Stimulated activated CD8-positive, alpha-beta memory T cell treated with anti-CD3 and anti-CD28 coated beads, Interleukin-15, amount 100 ng/mL, for 24 hours (primary cell): ENCODE results near the gene ERV3-1.
"Not testable (repeated sequence)": the region's sequence is repeated elsewhere in the genome, so short reads cannot be mapped to it uniquely, and the experiment has no call there.

Experiments used
- DNase-seq: peaks from one replicate; pipeline ENCODE4 v3.0.0-alpha.2; 2020; ENCODE audit warnings: low read depth

The ERV3-1 gene, protein sequence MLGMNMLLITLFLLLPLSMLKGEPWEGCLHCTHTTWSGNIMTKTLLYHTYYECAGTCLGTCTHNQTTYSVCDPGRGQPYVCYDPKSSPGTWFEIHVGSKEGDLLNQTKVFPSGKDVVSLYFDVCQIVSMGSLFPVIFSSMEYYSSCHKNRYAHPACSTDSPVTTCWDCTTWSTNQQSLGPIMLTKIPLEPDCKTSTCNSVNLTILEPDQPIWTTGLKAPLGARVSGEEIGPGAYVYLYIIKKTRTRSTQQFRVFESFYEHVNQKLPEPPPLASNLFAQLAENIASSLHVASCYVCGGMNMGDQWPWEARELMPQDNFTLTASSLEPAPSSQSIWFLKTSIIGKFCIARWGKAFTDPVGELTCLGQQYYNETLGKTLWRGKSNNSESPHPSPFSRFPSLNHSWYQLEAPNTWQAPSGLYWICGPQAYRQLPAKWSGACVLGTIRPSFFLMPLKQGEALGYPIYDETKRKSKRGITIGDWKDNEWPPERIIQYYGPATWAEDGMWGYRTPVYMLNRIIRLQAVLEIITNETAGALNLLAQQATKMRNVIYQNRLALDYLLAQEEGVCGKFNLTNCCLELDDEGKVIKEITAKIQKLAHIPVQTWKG

DNA sequence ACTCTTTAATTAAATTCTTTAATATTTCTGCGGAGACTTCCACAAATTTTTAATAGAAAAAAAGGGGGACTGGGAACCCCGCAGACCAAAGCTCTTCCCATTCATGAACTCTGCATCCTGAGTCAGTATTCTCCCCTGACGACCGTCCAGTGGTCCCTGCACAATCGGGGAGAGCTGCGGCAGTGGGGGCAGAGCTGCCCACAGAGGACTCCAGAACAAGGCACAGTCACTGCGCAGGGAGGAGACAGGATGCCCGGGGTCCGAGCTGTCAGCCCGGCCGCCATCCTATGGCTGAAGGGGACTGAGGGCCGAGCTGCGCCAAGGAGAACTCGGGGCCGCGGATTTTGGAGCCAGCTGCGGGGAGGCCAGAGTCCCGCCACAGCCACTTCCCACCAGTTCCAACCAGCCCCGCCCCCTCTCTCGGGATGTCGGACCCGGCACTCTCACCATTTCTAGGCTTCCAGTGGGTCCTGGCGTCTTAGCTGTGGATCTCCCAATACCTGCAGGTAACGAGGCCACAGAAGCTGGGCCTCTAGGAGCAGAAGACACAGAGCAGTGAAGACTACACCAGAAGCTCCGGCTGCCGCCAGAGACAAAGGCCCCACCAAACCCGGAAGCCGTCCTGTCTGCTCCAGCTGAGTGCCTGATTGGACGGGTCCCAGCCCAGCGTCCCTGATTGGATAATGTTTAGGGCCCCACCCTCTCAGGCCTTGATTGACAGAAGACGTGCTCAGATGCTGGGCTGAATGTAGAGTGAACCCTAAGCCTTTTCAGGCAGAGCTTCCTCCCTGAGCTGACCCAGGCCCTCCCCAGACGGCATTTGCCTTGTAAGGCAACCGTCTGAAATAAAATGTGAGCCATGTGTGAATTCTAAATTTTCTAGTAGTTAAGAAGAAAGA is at the start of gene ERV3-1:
Gene ERV3-1 (minus strand): TSS at position 594 of the 899 bp plus-strand sequence. CDS start 13,661 bp downstream, outside the sequence.
- DNase-seq, result peak; percentile 59

DNA sequence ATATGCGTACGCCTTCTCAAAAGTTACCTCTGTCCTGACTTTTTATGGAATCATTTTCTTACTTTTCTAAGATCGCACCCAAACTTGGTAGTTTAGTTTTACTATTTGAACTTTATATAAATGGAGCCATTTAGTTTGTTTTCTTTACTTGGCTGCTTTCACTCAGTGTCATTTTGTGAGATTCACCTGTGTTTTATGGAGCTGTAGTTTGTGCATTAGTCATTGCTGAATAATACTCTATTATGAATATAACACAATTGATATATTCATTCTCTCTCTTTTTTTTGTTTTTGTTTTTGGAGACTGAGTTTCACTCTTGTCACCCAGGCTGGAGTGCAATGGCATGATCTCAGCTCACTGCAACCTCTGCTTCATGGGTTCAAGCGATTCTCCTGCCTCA is 49.3 kb upstream of the ERV3-1 start:
- not testable (repeated sequence) for DNase-seq

DNA sequence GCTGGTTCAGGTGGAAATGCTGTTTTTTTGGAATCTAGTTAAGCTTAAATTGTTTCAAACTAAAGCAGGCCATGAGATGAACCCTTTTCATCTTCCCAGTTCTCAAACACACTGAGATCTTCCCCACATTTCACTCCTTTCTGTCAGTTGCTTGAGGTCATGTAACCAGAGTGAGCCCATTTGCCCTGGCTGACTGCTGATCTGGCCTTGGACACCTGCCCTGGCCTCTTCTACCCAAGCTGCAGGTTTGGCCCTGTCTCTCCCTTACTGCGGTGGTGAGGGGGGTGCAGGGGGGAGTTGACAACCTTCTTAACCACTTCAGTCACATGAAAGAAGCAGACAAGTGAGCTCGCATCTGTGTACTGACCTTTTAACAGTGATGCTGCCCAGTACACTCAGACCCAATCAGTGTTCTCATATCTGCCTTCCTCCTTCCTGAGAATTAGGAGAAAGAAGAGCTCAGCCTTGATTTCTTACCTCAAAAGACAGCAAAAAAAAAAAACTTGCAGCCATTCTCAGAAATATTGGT is 48.0 kb upstream of the ERV3-1 start:
- not testable (repeated sequence) for DNase-seq

DNA sequence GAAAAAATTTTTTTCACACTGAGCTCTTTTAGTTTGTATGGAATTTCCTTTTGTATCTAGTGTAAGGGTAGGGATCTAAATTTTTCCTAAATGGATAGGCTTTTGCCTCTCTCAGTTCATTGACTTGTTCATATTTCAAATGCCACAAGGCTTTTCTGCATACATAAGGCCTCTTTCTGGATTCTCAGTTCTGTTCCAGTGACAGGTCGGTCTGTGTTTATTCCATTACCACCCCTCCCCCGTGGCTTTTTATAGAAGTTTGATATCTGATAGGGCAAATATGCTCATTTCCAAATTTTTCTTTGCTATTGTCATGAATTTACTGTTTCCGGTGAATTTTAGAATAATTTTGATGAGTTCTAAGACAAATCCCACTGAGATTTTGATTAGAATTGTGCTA is 45.2 kb upstream of the ERV3-1 start:
- DNase-seq, result not testable (repeated sequence)

DNA sequence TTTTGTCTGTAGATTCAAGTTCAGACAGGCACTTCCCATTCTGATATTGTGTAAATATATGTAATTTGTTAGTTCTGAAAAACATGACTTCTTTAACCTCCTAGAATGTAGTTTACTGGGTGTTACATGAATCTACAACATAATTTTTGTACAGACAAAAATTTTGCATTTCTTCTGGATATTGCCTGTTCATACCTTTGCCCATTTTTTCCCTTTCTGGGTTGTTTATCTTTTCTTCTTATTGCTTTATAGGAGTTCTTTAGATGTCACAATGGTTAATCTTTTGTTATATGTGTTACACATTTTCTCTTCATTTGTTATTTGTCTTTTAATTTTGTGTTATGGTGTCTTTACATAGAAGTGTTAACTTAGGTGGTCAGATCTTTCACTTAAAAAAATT is 44.7 kb upstream of the ERV3-1 start:
- not testable (repeated sequence) for DNase-seq

DNA sequence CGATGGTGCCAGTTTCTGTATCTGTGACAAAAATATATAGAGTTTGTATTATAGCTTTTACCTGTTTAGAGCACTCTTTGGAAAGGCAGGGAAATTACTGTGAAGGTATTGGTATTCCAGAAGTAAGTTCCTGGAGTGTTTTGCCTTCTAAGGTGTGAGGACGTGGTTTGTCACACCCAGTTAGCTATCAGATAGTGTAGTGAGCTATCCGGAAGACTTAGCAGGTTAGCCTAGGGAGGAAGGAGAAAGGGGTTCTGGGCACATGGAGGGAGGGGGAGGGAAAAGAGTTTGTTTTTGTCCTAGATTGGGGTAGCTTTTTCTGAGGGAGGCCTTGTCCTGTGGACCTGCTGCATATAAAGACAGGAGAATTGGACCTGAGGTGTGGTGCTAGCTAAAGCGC is 39.8 kb upstream of the ERV3-1 start:
- DNase-seq, result not testable (repeated sequence)

DNA sequence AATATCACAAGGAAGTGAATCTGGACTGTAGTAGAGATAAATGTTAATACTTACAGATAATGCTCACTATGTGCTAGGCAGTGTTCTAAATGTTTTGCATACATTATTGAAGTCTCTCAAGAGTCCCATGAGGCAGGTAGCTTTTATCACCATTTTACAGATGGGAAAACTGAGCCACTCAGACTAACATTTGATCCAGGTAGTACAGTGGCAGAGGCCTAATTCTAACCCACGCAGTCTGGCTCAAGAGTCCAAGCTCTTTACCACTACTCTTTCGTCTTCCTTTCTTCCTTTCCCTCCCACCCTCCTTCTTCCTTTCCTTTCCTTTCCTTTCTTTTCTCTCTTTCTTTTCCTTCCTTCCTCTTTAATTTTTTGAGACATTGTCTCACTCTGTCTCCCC is 39.1 kb upstream of the ERV3-1 start:
- not testable (repeated sequence) for DNase-seq

DNA sequence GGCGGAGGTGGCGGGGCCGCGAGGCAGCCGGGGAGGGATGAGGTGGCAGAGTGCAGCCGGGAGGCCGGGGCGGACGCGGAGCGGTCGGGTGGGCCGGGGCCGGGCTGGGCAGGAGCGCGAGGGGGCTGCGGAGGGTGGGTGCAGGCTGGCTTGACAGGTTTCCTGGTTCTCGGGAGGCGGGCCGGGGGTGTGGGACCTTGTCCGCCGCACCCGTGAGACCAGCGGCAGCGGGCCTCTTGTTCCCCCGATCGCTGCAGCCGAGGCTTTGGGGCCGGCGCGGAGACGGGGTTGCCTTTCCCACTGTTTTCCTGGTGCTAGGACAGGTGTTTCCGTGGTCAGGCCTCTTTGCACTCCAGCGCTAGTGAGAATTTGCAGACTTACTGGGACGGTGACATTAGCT is 32.3 kb upstream of the ERV3-1 start:
- peak; percentile 15 for DNase-seq

DNA sequence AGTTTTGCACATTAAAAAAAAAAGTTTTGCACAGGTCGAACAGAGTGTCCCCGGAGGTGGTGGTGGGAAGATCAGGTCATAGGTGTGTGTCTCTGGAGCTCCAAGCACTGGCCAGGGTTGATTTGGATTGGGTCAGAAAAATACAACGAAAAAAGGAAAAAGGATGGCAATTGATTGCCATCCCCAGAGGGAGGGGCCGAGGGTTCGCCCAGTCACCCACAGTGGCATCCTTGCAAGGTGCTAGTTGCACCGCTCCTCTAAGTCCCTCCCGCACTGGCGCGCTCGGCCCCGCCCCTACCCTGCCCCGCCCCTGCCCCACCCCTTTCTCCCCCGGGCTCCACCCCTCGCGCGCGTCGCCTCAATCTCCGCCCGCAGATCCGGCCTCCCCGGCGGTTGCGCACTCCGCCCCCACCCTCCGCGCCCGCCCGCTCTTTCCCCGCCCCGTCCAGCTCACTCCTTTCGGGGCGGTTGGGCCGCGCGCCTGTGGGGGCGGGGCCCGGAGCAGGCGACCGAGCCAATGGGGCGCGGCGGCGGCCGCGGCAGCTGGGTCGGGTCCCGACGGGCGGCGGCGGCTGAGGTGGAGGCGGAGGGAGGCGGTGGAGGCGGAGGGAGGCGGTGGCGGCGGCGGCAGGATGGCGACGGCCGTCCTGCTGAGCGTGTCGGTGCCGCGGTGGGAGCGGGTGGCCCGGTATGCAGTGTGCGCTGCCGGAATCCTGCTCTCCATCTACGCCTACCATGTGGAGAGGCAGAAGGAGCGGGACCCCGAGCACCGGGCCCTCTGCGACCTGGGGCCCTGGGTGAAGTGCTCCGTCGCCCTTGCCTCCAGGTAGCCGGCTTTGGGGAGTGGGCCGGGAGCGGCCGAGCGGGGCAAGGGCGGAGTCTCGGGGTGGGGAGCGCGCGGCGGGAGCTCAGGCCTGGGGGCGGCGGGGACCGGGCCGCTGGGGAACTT is 31.5 kb upstream of the ERV3-1 start:
- peak; percentile 77 for DNase-seq

DNA sequence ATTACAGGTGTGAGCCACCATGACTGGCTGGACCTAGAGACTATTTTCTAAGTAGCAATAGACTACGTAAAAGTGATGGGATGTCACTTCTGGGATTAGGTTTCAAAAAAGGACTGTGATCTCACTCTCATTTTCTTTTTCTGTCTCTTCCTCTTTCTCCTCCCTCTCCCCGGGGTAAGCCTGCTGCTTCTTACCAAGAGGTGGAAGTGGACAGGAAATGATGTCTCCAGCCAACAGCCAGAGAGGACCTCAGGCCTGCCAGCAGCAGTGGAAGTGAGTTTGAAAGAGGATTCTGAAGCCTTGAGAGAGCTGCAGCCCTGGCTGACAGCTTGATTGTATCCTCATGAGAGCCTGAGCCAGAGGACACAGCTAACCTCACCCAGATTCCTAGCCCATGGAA is 30.0 kb upstream of the ERV3-1 start:
- DNase-seq, result not testable (repeated sequence)

DNA sequence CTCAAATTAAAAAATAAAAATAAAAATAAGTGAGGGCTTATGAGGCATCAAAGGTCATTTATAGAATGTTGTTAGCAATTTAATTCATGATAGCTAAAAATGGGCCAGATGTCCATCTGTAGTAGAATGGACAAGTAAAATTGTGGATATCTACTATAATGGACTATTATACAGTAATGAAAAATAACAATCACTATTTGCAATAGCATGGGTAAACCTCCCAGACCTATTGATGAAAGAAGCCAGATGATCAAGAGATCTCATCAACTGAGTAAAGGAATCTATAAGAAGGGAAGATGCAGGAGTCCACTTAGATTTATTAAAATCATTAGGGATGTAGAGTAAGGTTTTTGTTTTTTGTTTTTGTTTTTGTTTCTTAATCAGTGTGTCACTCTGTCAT is 29.0 kb upstream of the ERV3-1 start:
- DNase-seq, result not testable (repeated sequence)

DNA sequence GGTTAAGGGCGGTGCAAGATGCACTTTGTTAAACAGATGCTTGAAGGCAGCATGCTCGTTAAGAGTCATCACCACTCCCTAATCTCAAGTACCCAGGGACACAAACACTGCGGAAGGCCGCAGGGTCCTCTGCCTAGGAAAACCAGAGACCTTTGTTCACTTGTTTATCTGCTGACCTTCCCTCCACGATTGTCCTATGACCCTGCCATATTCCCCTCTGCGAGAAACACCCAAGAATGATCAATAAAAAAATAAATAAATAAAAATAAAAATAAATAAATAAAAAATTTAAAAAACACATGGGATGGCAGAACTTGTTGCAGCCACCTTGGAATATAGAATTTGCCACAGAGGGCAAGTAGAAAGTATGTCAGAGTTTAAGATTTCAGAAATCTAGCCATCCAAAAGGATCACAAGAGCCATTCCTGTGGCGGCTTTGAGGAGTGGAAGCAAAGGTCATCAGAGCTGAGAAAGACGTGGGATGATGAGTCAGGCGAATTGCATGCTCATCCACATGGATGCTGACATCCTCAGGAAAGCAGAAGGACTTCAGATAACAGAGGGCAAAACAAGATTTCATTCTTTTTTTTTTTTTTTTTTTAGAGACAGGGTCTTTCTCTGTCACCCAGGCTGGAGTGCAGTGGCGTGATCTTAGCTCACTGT is 27.8 kb upstream of the ERV3-1 start:
- DNase-seq, result not testable (repeated sequence)

DNA sequence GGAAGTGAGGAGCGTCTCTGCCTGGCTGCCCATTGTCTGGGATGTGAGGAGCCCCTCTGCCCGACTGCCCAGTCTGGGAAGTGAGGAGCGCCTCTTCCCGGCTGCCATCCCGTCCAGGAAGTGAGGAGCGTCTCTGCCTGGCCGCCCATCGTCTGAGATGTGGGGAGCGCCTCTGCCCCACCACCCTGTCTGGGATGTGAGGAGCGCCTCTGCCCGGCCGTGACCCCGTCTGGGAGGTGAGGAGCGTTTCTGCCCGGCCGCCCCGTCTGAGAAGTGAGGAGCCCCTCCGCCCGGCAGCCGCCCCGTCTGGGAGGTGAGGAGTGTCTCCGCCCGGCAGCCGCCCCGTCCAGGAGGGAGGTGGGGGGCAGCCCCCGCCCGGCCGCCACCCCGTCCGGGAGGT is 26.9 kb upstream of the ERV3-1 start:
- not testable (repeated sequence) for DNase-seq

DNA sequence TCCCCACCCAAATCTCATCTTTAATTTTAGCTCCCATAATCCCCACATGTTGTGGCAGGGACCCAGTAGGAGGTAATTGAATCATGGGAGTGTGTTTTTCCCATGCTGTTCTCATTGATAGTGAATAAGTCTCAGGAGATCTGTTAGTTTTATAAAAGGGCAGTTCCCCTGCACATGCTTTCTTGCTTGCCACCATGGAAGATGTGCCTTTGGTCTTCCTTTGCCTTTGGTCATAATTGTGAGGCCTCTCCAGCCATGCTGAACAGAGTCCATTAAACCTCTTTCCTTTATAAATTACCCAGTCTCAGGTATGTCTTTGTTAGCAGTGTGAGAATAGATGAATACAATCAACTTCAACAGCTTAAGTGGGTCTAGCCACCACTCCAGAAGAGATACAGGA is 18.5 kb upstream of the ERV3-1 start:
- not testable (repeated sequence) for DNase-seq

DNA sequence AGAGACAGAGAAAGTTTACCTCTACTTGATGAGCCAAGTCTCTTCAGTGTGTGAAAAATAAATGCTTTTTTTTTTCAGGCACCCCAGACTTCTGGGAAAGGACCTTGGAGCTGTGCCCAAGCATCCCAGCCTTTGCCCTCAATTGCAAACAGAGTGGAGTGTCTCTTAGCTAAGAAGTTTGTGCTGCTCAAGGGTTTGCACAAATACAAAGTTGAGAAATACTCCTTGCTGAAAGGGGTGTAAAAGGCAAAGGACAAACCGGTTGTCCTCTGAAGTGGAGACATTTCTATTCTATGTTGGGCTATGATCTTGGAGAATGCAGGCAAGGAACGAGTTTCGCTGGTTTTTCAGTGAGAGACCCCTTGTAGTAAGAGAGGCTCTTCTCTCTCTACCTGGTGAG is 14.5 kb upstream of the ERV3-1 start:
- DNase-seq, result not testable (repeated sequence)

DNA sequence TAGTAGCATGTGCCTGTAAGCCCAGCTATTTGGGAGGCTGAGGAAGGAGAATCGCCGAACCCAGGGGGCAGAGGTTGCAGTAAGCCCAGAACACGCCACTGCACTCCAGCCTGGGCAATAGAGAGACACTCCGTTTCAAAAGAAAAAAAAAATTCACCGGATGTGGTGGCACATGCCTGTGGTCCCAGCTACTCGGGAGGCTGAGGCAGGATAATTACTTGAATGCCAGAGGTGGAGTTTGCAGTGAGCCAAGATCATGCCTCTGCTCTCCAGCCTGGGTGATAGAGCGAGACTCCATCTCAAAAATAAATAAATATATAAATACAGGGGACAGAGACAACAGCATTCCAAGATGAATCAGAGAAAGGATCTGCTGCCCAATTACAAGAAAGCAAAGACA is 3.4 kb upstream of the ERV3-1 start:
- DNase-seq, result not testable (repeated sequence)

DNA sequence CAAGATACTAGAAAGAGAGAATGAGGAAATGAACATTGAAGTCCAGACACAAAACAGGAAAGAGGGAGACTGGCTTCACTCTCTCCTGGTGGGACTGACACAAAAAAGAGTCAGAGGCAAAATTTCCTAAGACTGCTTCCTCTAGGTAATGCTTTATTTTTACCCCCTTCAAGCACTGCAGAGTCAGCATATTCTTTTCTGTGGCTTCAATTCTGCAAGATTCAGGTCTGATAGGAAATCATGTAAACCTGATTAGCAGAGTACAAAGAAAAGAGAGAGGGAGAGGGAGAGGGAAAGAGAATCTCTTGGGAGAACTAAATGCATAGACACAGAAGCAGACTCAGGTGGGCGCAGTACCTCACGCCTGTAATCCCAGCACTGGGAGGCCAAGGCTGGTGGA is 2.9 kb upstream of the ERV3-1 start:
- not testable (repeated sequence) for DNase-seq

DNA sequence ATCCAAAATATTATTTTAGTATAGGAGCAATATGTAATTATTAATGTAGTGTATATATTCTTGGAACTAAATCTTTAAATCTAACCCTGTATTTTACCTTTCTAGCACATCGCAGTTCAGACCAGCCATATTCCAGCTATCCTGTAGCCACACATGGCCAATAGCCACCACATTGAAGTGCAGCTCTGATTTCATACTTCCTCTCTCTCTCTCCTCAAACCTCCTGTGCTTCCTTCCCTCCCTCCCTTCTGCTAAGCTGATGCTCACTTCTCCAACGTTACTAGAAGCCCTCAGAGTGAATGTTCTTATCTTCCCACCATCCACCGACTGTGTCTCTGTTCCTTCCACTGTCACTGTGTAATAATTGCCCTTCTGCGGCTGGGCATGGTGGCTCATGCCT is 549 bp upstream of the ERV3-1 start:
- DNase-seq, result not testable (repeated sequence)

DNA sequence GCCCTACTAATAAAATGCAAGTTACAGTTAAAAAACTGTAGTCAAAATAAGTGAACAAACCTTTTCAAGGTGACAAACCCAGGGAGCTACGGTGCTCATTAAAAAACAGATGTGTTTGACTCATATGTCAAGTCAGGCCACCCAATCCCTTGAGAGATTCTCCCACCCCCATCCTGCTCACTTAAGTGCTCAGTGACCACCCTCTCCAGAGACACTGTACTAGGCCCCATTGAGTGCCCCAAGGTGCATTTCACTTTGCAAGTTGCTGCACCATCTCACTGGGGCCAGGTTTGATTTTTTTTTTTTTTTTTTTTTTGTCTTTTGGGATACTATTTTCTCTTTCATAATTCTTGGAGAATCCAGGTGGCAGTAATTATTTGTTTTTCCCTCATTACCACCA is 1.9 kb downstream of the ERV3-1 start:
- DNase-seq, result no peak

DNA sequence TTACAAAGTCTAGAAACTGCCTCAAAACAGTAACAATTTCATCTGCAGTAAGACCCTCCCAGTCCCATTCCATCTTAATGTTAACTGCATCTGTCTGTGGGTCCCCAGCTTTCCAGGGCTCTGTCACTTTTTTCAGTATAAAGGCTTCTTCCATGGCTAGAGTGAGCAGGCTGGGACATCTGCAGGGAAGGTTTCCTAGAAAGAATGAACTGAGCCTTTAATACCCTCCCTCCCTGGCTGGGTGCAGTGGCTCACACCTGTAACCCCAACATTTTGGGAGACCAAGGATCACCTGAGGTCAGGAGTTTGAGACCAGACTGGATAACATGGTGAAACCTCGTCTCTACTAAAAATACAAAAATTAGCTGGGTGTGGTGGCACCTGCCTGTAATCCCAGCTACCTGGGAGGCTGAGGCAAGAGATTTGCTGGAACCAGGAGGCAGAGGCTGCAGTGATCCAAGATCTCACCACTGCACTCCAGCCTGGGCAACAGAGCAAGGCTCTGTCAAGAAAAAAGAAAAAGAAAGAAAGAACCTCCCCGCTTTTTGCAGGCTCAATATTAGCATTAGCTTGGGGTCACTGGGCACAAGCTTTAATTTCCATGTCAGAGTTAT is 3.4 kb downstream of the ERV3-1 start:
- no peak for DNase-seq
